LNCaP clone FGC (cell line): Measurements from ENCODE around the gene AVPR2.

Source experiments
- DNase-seq: peaks from one replicate; pipeline ENCODE4 v3.0.0-alpha.2; 2011; ENCODE audit warnings: low read depth
- H3K4me3 ChIP-seq: 2 replicates; pipeline ENCODE4 v1.5.1; 2011; ENCODE audit warnings: mild to moderate bottlenecking, low read depth, low read length, control low read depth
- TF ChIP-seq, protein P1 (sequence below): IDR thresholded peaks from 2 replicates; pipeline ENCODE4 v1.5.1; 2012; ENCODE audit warnings: mild to moderate bottlenecking; ENCODE audit not compliant: control insufficient read depth, insufficient read depth; ENCODE audit errors: extremely low read depth

AVPR2 gene

DNA sequence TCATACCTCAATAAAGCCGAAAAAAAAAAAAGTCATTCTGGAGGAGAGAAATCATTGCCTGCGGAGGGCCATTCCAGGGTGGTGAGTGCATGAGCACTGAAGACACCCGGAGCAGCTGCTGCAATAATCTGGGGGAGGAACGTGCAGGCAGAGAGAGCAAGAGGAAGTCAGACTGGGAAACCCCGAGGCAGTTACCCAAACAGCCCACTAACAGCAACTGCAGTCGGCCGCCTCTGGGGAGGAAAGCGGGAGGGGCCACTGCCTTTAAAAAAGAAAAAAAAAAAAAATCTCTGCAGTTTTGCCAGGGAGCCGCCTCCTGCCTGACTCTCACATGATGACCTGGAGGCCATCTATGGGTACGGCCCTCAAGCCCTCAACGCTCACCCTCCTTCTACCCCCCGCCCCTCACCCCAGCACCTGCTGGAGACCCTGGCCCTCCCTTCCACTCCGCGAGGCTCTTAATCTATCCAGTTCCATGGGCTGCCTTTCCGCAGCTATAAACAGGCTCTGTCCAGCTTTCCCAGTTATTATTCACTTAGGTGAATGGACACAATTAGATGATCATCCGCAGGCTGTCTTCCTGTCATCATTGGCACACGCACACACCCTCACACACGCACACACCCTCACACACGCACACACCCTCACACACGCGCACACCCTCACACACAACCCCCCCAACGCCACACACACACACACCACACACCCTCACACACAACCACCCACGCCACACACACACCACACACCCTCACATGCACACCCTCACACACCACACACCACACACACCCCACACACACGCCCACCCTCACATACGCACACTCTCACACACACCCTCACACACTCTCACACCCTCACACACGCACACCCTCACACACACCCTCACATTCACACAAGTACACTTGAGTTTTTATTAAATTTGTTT lies 3.4 kb upstream of the AVPR2 start:
- DNase-seq: no peak
- H3K4me3 ChIP-seq: no peak overlapping the region
- TF ChIP-seq, protein P1, sequence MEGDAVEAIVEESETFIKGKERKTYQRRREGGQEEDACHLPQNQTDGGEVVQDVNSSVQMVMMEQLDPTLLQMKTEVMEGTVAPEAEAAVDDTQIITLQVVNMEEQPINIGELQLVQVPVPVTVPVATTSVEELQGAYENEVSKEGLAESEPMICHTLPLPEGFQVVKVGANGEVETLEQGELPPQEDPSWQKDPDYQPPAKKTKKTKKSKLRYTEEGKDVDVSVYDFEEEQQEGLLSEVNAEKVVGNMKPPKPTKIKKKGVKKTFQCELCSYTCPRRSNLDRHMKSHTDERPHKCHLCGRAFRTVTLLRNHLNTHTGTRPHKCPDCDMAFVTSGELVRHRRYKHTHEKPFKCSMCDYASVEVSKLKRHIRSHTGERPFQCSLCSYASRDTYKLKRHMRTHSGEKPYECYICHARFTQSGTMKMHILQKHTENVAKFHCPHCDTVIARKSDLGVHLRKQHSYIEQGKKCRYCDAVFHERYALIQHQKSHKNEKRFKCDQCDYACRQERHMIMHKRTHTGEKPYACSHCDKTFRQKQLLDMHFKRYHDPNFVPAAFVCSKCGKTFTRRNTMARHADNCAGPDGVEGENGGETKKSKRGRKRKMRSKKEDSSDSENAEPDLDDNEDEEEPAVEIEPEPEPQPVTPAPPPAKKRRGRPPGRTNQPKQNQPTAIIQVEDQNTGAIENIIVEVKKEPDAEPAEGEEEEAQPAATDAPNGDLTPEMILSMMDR: no peak

DNA sequence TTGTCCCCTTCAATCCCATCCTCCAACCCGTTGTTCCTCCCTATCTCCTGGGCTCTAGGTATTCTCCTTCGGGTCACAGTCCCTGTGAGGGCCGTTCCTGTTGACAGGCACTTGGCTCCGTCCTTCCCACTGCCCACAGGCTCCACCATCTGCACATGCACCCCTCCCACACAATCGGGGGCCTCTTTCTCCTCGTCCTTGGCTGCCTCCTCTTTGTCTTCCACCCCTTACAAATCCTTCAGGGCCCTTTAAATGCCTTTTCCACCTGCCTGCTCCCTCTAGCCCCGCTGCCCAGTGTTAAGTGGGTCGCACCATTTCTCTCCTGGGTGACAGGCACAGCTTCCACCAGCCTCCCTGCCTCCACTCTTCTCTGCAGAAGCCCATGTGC lies 2.7 kb upstream of the AVPR2 start:
- no peak overlapping the region for H3K4me3 ChIP-seq
- DNase-seq: no peak
- TF ChIP-seq, protein P1: no peak

DNA sequence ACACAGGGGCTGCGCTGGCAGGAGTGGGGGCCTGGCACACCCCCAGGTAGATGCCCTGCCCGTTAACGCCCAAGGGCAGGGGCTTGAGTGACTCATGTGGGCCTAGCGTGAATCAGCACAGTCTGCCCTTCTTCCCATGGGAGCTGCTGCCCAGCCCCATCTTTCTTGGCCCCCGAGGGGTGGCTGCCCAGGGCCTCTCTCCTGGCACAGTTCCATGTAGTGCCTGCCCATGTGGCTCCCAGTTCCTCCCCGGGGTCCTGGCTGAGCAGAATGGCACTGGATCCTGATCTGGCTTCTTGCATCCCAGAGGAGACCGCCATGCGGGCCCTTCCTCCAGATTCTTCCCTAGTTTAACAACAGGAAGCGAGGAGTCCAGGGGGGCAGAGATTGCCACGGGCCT lies 2.1 kb upstream of the AVPR2 start:
- H3K4me3 ChIP-seq: no peak overlapping the region
- no peak for DNase-seq
- TF ChIP-seq, protein P1: no peak

DNA sequence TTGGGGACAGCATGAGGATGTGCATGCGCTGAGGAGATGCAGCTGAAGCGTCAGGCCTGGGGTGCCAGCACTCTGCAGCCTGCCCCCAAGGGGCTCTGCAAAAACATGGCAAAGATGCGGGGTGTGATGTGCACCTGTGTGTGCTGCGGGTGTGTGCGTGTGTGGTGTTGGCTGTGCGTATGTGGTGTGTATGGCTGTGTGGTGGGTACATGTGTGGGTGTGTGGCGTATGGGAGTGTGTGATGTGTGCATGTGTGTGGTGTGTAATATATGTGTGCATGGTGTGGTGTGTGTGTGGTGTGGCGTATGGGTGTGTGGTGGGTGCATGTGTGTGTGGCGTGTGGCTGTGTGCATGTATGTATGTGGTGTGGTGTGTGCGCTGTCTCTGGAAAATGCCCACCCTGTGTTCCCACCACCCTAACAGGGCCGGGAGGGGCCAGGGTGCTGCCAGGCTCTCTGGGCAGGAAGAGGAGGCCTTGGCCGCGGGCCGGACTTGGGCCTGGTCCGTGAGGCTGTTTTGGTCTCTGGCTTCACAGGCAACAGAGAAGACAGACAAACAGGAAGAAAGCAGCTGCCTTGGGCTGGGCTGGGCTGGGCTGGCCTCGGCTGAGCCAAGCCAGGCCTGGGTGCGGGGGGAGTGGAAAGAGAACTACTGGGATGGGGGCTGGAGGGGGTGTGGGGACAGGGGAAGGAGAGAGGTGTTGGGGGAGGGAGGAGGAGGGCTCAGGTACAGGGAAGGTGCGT lies 1.1 kb upstream of the AVPR2 start:
- no peak overlapping the region for H3K4me3 ChIP-seq
- no peak for DNase-seq
- TF ChIP-seq, protein P1: no peak

DNA sequence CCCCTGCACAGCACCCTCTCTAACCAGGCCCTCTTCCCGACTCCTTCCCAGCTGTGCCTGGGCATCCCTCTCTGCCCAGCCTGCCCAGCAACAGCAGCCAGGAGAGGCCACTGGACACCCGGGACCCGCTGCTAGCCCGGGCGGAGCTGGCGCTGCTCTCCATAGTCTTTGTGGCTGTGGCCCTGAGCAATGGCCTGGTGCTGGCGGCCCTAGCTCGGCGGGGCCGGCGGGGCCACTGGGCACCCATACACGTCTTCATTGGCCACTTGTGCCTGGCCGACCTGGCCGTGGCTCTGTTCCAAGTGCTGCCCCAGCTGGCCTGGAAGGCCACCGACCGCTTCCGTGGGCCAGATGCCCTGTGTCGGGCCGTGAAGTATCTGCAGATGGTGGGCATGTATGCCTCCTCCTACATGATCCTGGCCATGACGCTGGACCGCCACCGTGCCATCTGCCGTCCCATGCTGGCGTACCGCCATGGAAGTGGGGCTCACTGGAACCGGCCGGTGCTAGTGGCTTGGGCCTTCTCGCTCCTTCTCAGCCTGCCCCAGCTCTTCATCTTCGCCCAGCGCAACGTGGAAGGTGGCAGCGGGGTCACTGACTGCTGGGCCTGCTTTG lies 1.1 kb downstream of the AVPR2 start:
- no peak for DNase-seq
- no peak overlapping the region for H3K4me3 ChIP-seq
- TF ChIP-seq, protein P1: no peak

DNA sequence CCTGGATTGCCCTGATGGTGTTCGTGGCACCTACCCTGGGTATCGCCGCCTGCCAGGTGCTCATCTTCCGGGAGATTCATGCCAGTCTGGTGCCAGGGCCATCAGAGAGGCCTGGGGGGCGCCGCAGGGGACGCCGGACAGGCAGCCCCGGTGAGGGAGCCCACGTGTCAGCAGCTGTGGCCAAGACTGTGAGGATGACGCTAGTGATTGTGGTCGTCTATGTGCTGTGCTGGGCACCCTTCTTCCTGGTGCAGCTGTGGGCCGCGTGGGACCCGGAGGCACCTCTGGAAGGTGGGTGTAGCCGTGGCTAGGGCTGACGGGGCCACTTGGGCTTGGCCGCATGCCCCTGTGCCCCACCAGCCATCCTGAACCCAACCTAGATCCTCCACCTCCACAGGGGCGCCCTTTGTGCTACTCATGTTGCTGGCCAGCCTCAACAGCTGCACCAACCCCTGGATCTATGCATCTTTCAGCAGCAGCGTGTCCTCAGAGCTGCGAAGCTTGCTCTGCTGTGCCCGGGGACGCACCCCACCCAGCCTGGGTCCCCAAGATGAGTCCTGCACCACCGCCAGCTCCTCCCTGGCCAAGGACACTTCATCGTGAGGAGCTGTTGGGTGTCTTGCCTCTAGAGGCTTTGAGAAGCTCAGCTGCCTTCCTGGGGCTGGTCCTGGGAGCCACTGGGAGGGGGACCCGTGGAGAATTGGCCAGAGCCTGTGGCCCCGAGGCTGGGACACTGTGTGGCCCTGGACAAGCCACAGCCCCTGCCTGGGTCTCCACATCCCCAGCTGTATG lies 1.8 kb downstream of the AVPR2 start:
- H3K4me3 ChIP-seq: no peak overlapping the region
- DNase-seq: no peak
- TF ChIP-seq, protein P1: no peak
